EH (cell line): ENCODE results near the gene PRG3.
A peak's percentile ranks its signal among the peaks of the same experiment; 100 is the strongest.
"Not testable (repeated sequence)": the region's sequence is repeated elsewhere in the genome, so short reads cannot be mapped to it uniquely, and the experiment has no call there.

ENCODE experiments used
- DNase-seq: peaks from one replicate; pipeline ENCODE4 v3.0.0-alpha.2; 2015; ENCODE audit warnings: low read depth

Gene PRG3

DNA sequence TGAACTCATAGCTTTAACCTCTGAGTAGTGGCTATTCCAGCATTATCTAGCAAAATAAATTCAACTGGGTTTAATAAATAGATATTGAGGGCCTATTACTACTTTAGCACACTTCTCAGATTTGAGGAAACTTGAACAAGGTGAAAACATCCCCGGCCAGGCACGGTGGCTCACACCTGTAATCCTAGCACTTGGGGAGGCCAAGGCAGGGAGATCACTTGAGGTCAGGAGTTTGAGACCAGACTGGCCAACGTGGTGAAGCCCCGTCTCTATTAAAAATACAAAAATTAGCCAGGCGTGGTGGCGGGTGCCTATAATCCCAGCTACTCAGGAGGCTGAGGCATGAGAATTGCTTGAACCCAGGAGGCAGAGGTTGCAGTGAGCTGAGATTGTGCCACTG lies 44.1 kb downstream of the PRG3 start:
- not testable (repeated sequence) for DNase-seq

- DNase-seq = no peak
Observed at GRCh38 chr11:57336111-57336666, 44.8 kb downstream of the PRG3 start.

GRCh38 chr11:57335343-57336110 lies 45.4 kb downstream of the PRG3 start, which contains the start of gene SSRP1:
Gene SSRP1 (minus strand): TSS chr11:57335892. CDS start chr11:57335121, 771 bp downstream.
- DNase-seq = peak; percentile 88

GRCh38 chr11:57335023-57335342 lies 46.0 kb downstream of the PRG3 start:
- no peak for DNase-seq

GRCh38 chr11:57332694-57333440 lies 48.1 kb downstream of the PRG3 start:
- DNase-seq = no peak

GRCh38 chr11:57331720-57332119 lies 49.2 kb downstream of the PRG3 start:
- DNase-seq = no peak

DNA sequence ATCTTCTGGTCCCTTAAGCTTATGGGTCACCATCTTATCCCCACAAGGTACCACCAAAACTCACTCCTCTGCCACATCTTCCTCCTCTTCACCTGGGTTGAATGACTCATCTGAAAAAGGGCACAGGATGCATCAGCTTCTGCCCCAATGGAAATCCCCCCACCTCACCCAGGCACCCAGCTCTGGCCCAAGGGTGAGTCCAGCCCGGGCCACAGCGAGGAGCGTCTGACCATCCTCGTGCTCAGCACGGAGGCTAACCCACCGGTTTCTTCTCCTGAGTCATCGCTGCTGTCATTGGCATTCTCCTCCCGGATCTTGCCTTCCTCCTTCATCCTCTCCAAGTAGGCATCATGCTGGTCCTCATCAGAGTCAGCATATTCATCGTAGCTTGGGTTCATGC lies 50.9 kb downstream of the PRG3 start:
- DNase-seq = no peak

DNA sequence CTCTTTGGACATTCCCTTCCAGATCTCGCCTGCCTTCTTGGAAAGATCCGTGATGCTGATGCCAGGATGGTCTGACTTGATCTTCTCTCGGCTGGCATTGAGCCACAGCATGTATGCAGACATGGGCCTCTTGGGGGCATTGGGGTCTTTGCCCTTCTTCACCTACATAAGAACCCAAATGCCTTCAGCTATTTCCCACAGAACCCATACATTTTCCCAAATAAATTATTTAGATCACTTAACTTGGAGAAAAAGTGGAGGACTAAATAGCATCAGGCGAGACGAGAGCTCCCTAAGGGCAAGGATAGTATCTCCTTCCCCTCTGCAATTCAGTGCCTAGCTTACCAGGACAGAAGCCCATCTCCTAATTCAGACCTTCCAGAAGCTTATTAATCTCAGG lies 53.2 kb downstream of the PRG3 start:
- no peak for DNase-seq
